ENCODE results near the gene COX5B. TPM values are rescaled to one million over a fixed set of nuclear protein-coding genes. Genes with fewer than 3 reads are reported as not detected.

COX5B gene
- total and polyA plus RNA-seq, 9 of the 15 experiments (the other 6 are each of a cell fraction or from before 2014, with no cell fraction given): 154 to 1,424 (median 487) TPM

- TF ChIP-seq MGA (IDR thresholded peaks at IDR 0.05): peak; percentile 20; the same call in 1 of the 2 replicates
- no peak for TF ChIP-seq NFIX (CRISPR knock-in tag; IDR thresholded peaks at IDR 0.05; ENCODE audit: low read depth)
- TF ChIP-seq CBFB (CRISPR knock-in tag; IDR thresholded peaks at IDR 0.05): no peak
- 0 out of 4 replicates have a peak, but pooled peaks of 1 of the 2 experiments have one; percentile 41 for TF ChIP-seq SRF (CRISPR knock-in tag; IDR thresholded peaks at IDR 0.05)
- no peak for TF ChIP-seq BACH1 (tag; IDR thresholded peaks at IDR 0.05)
- TF ChIP-seq EP400 (IDR thresholded peaks at IDR 0.05): peak; percentile 47
- no peak for TF ChIP-seq CCAR2 (IDR thresholded peaks at IDR 0.05; ENCODE audit: low read depth, low read length)
- peak; percentile 41; the same call in 1 of the 2 replicates for TF ChIP-seq KLF6 (CRISPR knock-in tag; IDR thresholded peaks at IDR 0.05; ENCODE audit: borderline replicate concordance)
- no peak for TF ChIP-seq ZNF609 (CRISPR knock-in tag; IDR thresholded peaks at IDR 0.05; ENCODE audit: borderline replicate concordance)
Observed at GRCh38 chr2:97697252-97698235, 51.7 kb downstream of the COX5B start (continued).

Data from K562 (cell line).